ENCODE results near the gene LCE2D. TPM values are rescaled to one million over a fixed set of nuclear protein-coding genes. Genes with fewer than 3 reads are reported as not detected.
"Not testable (repeated sequence)": the region's sequence is repeated elsewhere in the genome, so short reads cannot be mapped to it uniquely, and the experiment has no call there.

The LCE2D gene
- total RNA-seq, 1 experiment from 2014 or later, result not detected

- no TSS peak for BruUV-seq (replicated peaks)
- DNase-seq (ENCODE audit: low read depth, low spot score) (no peak), ATAC-seq (no peak)
- in situ Hi-C loops (cut with HindIII; ENCODE audit: low pct_unique_long_range_greater_than_20kb, low sequenced_read_pairs) (no loop called here), intact Hi-C loops (cut with micrococcal nuclease; ENCODE audit: unreplicated experiment) (no loop called here)
- Histone ChIP-seq H3K9me3 (ENCODE audit: control insufficient read depth, insufficient read depth, low read depth, low read length) (no peaks in the 10 kb centered on the region), H3K27ac (ENCODE audit: low read length) (no peak overlapping the region), H3K4me1 (ENCODE audit: control insufficient read depth, insufficient read depth, low read length) (no peaks in the 10 kb centered on the region), H3K27me3 (ENCODE audit: control insufficient read depth, insufficient read depth, low read length) (no peaks in the 10 kb centered on the region), H3K4me3 (ENCODE audit: low read depth in 2 of 2, low read length in 2 of 2) (no peak overlapping the region), H3K36me3 (ENCODE audit: control insufficient read depth, insufficient read depth, low read length) (no peaks in the 10 kb centered on the region)
- CTCF ChIA-PET, result no interaction called here
- TF ChIP-seq REST (IDR thresholded peaks at IDR 0.05; ENCODE audit: insufficient read depth in 1 of 2, low read depth in 2 of 2, low read length in 1 of 2), result no peak
- POLR2A ChIA-PET, result no interaction called here
These were observed 4.5 kb downstream of the LCE2D start for GRCh38 chr1:152667648-152668047.

- TF ChIP-seq REST (IDR thresholded peaks at IDR 0.05; ENCODE audit: insufficient read depth in 1 of 2, low read depth in 2 of 2, low read length in 1 of 2) (no peak), CTCF (IDR thresholded peaks at IDR 0.05) (no peak), TCF7L2 (IDR thresholded peaks at IDR 0.05; ENCODE audit: low read depth, low read length) (no peak), POLR2AphosphoS5 (IDR thresholded peaks at IDR 0.05; ENCODE audit: low read depth, low read length) (no peak), SIN3A (IDR thresholded peaks at IDR 0.05; ENCODE audit: borderline replicate concordance, insufficient read depth, low read depth, low read length) (no peak)
- POLR2A ChIA-PET, result no interaction called here
- no peak for DNase-seq (ENCODE audit: low read depth, low spot score)
- ATAC-seq, result no peak
- Histone ChIP-seq H3K4me3 (ENCODE audit: low read depth in 2 of 2, low read length in 2 of 2) (no peak overlapping the region), H3K27me3 (ENCODE audit: control insufficient read depth, insufficient read depth, low read length) (0 out of 2 replicates have a peak, but pooled peaks cover 4% of the 10 kb centered on the region), H3K36me3 (ENCODE audit: control insufficient read depth, insufficient read depth, low read length) (no peaks in the 10 kb centered on the region), H3K9me3 (ENCODE audit: control insufficient read depth, insufficient read depth, low read depth, low read length) (no peaks in the 10 kb centered on the region), H3K4me1 (ENCODE audit: control insufficient read depth, insufficient read depth, low read length) (no peaks in the 10 kb centered on the region), H3K27ac (ENCODE audit: low read length) (no peak overlapping the region)
- in situ Hi-C loops (cut with HindIII; ENCODE audit: low pct_unique_long_range_greater_than_20kb, low sequenced_read_pairs), result no loop called here
- CTCF ChIA-PET, result no interaction called here
- intact Hi-C loops (cut with micrococcal nuclease; ENCODE audit: unreplicated experiment), result no loop called here
- BruUV-seq (replicated peaks), result no TSS peak
These were observed 9.8 kb downstream of the LCE2D start for GRCh38 chr1:152673016-152673415.

- POLR2A ChIA-PET; intact Hi-C loops (cut with micrococcal nuclease; ENCODE audit: unreplicated experiment); DNase-seq (ENCODE audit: low read depth, low spot score); CTCF ChIA-PET; in situ Hi-C loops (cut with HindIII; ENCODE audit: low pct_unique_long_range_greater_than_20kb, low sequenced_read_pairs); H3K27ac ChIP-seq (ENCODE audit: low read length); H3K4me3 ChIP-seq (ENCODE audit: low read depth in 2 of 2, low read length in 2 of 2); H3K27me3 ChIP-seq (ENCODE audit: control insufficient read depth, insufficient read depth, low read length); ATAC-seq; H3K36me3 ChIP-seq (ENCODE audit: control insufficient read depth, insufficient read depth, low read length); H3K4me1 ChIP-seq (ENCODE audit: control insufficient read depth, insufficient read depth, low read length); H3K9me3 ChIP-seq (ENCODE audit: control insufficient read depth, insufficient read depth, low read depth, low read length); BruUV-seq (replicated peaks): not testable (repeated sequence)
These were observed 11.8 kb downstream of the LCE2D start, which contains the start of gene LCE2C for GRCh38 chr1:152674983-152675382. LCE2C (plus strand) TSS chr1:152675279; CDS start chr1:152676016, 737 bp downstream.
